Neural progenitor cell (in vitro differentiated cells): Measurements from ENCODE around the gene SRBD1. TPM values are rescaled to one million over a fixed set of nuclear protein-coding genes. Genes with fewer than 3 reads are reported as not detected.

Experiments used
- DNase-seq: peaks from one replicate; pipeline ENCODE4 v3.0.0-alpha.2; 2016; ENCODE audit warnings: low spot score
- H2AFZ ChIP-seq: fragments of 200-600 bp; sonication (generic); replicated peaks from 2 replicates; pipeline ENCODE4 v1.6.1; 2016; ENCODE audit warnings: antibody characterized with exemption
- H3F3A ChIP-seq: fragments of 200-600 bp; sonication (generic); 2 replicates; pipeline ENCODE4 v1.6.1; 2016; ENCODE audit warnings: antibody characterized with exemption, low read depth
- H3K27ac ChIP-seq: fragments of 200-600 bp; sonication (generic); 2 replicates; pipeline ENCODE4 v1.5.1; 2016; ENCODE audit warnings: mild to moderate bottlenecking
- H3K27me3 ChIP-seq: fragments of 200-600 bp; sonication (generic); 2 replicates; pipeline ENCODE4 v1.6.1; 2016; ENCODE audit warnings: mild to moderate bottlenecking, moderate library complexity
- H3K36me3 ChIP-seq: fragments of 200-600 bp; sonication (generic); 2 replicates; pipeline ENCODE4 v1.5.1; 2016
- H3K4me1 ChIP-seq: fragments of 200-600 bp; sonication (generic); 2 replicates; pipeline ENCODE4 v1.6.1; 2016; ENCODE audit warnings: mixed run types
- H3K4me2 ChIP-seq: fragments of 200-600 bp; sonication (generic); 2 replicates; pipeline ENCODE4 v1.6.1; 2016
- H3K4me3 ChIP-seq: fragments of 200-600 bp; sonication (generic); 2 replicates; pipeline ENCODE4 v1.5.1; 2016
- H3K79me2 ChIP-seq: fragments of 200-600 bp; sonication (generic); 2 replicates; pipeline ENCODE4 v1.6.1; 2016; ENCODE audit warnings: low read depth
- H3K9ac ChIP-seq: fragments of 200-600 bp; sonication (generic); 2 replicates; pipeline ENCODE4 v1.6.1; 2016
- H3K9me3 ChIP-seq: fragments of 200-600 bp; sonication (generic); 2 replicates; pipeline ENCODE4 v1.5.1; 2016; ENCODE audit warnings: low read depth
- H4K20me1 ChIP-seq: fragments of 200-600 bp; sonication (generic); 2 replicates; pipeline ENCODE4 v1.6.1; 2016; ENCODE audit warnings: low read depth
- H3K27ac Mint-ChIP-seq: 3 replicates; pipeline ENCODE4 v1.8.0; 2021; ENCODE audit warnings: mixed read lengths
- H3K27me3 Mint-ChIP-seq: 2 replicates; pipeline ENCODE4 v1.8.0; 2022; ENCODE audit warnings: low read depth, mild to moderate bottlenecking, inconsistent platforms, moderate library complexity, mixed read lengths; ENCODE audit not compliant: insufficient read depth
- H3K36me3 Mint-ChIP-seq: 3 replicates; pipeline ENCODE4 v1.8.0; 2021; ENCODE audit warnings: mixed read lengths
- H3K4me1 Mint-ChIP-seq: 3 replicates; pipeline ENCODE4 v1.8.0; 2021; ENCODE audit warnings: mixed read lengths
- H3K4me3 Mint-ChIP-seq: 3 replicates; pipeline ENCODE4 v1.8.0; 2021; ENCODE audit warnings: mild to moderate bottlenecking, moderate library complexity, mixed read lengths
- H3K9me3 Mint-ChIP-seq: 3 replicates; pipeline ENCODE4 v1.8.0; 2020; ENCODE audit warnings: mixed read lengths
- EZH2 ChIP-seq: fragments of 200-600 bp; sonication (generic); IDR thresholded peaks from 2 replicates; pipeline ENCODE4 v1.6.1; 2017; ENCODE audit warnings: antibody characterized with exemption, mild to moderate bottlenecking, moderate library complexity
- EZH2phosphoT487 ChIP-seq: fragments of 200-600 bp; sonication (generic); IDR thresholded peaks from 2 replicates; pipeline ENCODE4 v1.6.1; 2017; ENCODE audit warnings: antibody characterized with exemption
- total RNA-seq: library from RNA; depleted of rRNA; stranded (reverse); fragments of >200 nt; gene quantifications from 2 replicates; pipeline ENCODE4 v1.2.3, GENCODE V29; 2015; ENCODE audit warnings: low replicate concordance
- TF ChIP-seq, protein P1 (sequence below): fragments of 200-600 bp; sonication (generic); IDR thresholded peaks from 2 replicates; pipeline ENCODE4 v1.5.1; 2017; ENCODE audit warnings: antibody characterized with exemption, mild to moderate bottlenecking

Gene SRBD1
- total RNA-seq, 1 donor from 2014 or later = 37.2 TPM

- Mint-ChIP-seq H3K27ac (no peak overlapping the region), H3K4me3 (no peak overlapping the region), H3K27me3 (peaks cover 5% of the 10 kb centered on the region), H3K9me3 (no peaks in the 10 kb centered on the region), H3K36me3 (no peaks in the 10 kb centered on the region), H3K4me1 (peaks cover 15% of the 10 kb centered on the region)
- Histone ChIP-seq H3K9ac (no peak overlapping the region), H3K79me2 (no peaks in the 10 kb centered on the region), H3K9me3 (no peaks in the 10 kb centered on the region), H3F3A (no peaks in the 10 kb centered on the region), H3K4me3 (no peak overlapping the region), H3K27ac (no peak overlapping the region), H3K4me1 (peaks cover 14% of the 10 kb centered on the region), H4K20me1 (no peaks in the 10 kb centered on the region), H3K36me3 (no peaks in the 10 kb centered on the region), H3K27me3 (no peaks in the 10 kb centered on the region), H3K4me2 (no peak overlapping the region), H2AFZ (no peak overlapping the region)
- TF ChIP-seq, protein P1, sequence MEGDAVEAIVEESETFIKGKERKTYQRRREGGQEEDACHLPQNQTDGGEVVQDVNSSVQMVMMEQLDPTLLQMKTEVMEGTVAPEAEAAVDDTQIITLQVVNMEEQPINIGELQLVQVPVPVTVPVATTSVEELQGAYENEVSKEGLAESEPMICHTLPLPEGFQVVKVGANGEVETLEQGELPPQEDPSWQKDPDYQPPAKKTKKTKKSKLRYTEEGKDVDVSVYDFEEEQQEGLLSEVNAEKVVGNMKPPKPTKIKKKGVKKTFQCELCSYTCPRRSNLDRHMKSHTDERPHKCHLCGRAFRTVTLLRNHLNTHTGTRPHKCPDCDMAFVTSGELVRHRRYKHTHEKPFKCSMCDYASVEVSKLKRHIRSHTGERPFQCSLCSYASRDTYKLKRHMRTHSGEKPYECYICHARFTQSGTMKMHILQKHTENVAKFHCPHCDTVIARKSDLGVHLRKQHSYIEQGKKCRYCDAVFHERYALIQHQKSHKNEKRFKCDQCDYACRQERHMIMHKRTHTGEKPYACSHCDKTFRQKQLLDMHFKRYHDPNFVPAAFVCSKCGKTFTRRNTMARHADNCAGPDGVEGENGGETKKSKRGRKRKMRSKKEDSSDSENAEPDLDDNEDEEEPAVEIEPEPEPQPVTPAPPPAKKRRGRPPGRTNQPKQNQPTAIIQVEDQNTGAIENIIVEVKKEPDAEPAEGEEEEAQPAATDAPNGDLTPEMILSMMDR = no peak
- TF ChIP-seq EZH2 (no peak), EZH2phosphoT487 (no peak)
- DNase-seq = no peak
These were observed 256.3 kb downstream of the SRBD1 start for GRCh38 chr2:45354776-45355175.

DNA sequence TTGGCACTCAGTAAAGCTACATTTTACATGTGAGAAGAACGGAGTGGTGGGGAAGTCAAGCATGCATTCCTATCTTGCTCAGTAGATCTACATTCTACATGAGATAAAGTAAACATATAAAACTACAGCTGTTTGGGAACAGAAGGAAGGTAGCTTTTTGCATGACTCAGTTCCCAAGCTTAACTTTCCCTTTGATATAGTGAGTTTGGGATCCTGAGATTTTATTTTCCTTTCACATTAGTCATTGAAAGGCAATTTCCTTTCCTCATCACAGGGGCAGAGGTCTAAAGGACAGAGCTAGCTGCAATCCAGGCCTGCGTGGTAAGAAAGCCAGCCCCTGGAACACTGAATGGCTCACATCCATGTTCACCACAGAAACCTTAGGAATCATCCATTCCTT, 257.2 kb downstream of the SRBD1 start:
- no peak overlapping the region for H3K27ac ChIP-seq
- TF ChIP-seq EZH2 (no peak), EZH2phosphoT487 (no peak)
- TF ChIP-seq, protein P1 = no peak
- H3K27ac Mint-ChIP-seq = no peak overlapping the region

DNA sequence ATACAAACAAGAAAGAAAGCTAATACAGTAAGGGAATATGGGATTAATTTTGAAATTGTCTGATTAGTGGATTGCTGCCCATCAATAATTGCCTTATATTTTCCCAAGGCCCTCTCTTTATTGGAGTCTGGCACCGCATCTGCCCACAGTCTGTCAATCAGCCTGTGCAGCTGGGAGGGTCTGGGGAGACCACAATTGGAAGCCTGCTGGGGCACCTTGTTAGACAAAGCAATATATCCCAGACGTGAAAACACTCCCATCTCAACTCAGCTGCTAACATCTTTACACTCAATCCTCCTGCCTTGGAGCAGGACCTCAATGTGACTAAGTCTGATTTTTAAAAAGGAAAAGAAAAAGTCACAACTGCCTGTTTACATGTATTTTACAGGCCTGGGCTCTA, 258.6 kb downstream of the SRBD1 start:
- Histone ChIP-seq H2AFZ (peak overlapping the region; percentile 79), H3F3A (no peaks in the 10 kb centered on the region), H3K4me3 (no peak overlapping the region), H3K27ac (no peak overlapping the region), H3K4me1 (peaks cover 14% of the 10 kb centered on the region), H3K4me2 (peak overlapping the region; percentile 49), H3K79me2 (no peaks in the 10 kb centered on the region), H3K36me3 (no peaks in the 10 kb centered on the region), H3K27me3 (no peaks in the 10 kb centered on the region), H3K9ac (no peak overlapping the region), H3K9me3 (no peaks in the 10 kb centered on the region), H4K20me1 (no peaks in the 10 kb centered on the region)
- Mint-ChIP-seq H3K27ac (peak overlapping the region; percentile 33), H3K4me1 (peaks cover 15% of the 10 kb centered on the region), H3K36me3 (no peaks in the 10 kb centered on the region), H3K4me3 (no peak overlapping the region), H3K9me3 (no peaks in the 10 kb centered on the region), H3K27me3 (peaks cover 6% of the 10 kb centered on the region)
- peak; percentile 29 for DNase-seq
- TF ChIP-seq EZH2phosphoT487 = no peak
- TF ChIP-seq, protein P1 = no peak
- no peak for TF ChIP-seq EZH2

More for the DNA sequence above, 257.2 kb downstream of the SRBD1 start:
- Mint-ChIP-seq H3K27me3 (peaks cover 5% of the 10 kb centered on the region), H3K4me1 (peaks cover 15% of the 10 kb centered on the region), H3K36me3 (no peaks in the 10 kb centered on the region), H3K4me3 (no peak overlapping the region), H3K9me3 (no peaks in the 10 kb centered on the region)
- H2AFZ ChIP-seq = no peak overlapping the region
- no peaks in the 10 kb centered on the region for H3F3A ChIP-seq
- H3K9me3 ChIP-seq = no peaks in the 10 kb centered on the region
- no peak overlapping the region for H3K4me2 ChIP-seq
- H3K27me3 ChIP-seq = no peaks in the 10 kb centered on the region
- H3K36me3 ChIP-seq = no peaks in the 10 kb centered on the region
- H3K9ac ChIP-seq = no peak overlapping the region
- no peak overlapping the region for H3K4me3 ChIP-seq
- H4K20me1 ChIP-seq = no peaks in the 10 kb centered on the region
- DNase-seq = no peak
- H3K79me2 ChIP-seq = no peaks in the 10 kb centered on the region
- peaks cover 14% of the 10 kb centered on the region for H3K4me1 ChIP-seq
